Right ventricle myocardium superior (tissue), 1 donor: ENCODE results near the gene NT5E. TPM values are rescaled to one million over a fixed set of nuclear protein-coding genes. Genes with fewer than 3 reads are reported as not detected.
"Not testable (repeated sequence)": the region's sequence is repeated elsewhere in the genome, so short reads cannot be mapped to it uniquely, and the experiment has no call there.

ENCODE experiments used
- ATAC-seq: fragments of 200-7000 bp; cut with Tn5 transposase; one replicate; pipeline ENCODE4 v1.9.1; 2020; ENCODE audit warnings: mild to moderate bottlenecking; ENCODE audit not compliant: poor library complexity
- DNase-seq: peaks from one replicate; pipeline ENCODE4 v3.0.0-alpha.2; 2020
- intact Hi-C: fragments of 100-400 bp; cut with DNase I; formaldehyde crosslinking; loops from one replicate; pipeline ENCODE4 v1.11.2; 2022
- total RNA-seq: library from RNA; stranded (reverse); fragmentation: NEBNext Ultra II Directional; extraction: Animal tissue kit (Norgen Biotek cat#: 25700); gene quantifications from one replicate; pipeline ENCODE4 v1.2.1, GENCODE V29; 2021
- donor health status: DM: no; HTN: yes; CAD: no; lungs with severe emphysema.

Gene NT5E
- total RNA-seq, 1 donor from 2014 or later, result 4.2 TPM

- ATAC-seq (no peak), DNase-seq (no peak)
- intact Hi-C loops, result no loop called here
These were observed 26.6 kb downstream of the NT5E start for GRCh38 chr6:85476532-85476931.

GRCh38 chr6:85479208-85479607, 29.3 kb downstream of the NT5E start:
- intact Hi-C loops, result no loop called here
- ATAC-seq (no peak), DNase-seq (no peak)

- intact Hi-C loops, result loop anchor here (2.0 kb wide), 1 partner anchor 128 kb away; no protein-coding TSS in a partner anchor
- DNase-seq (no peak), ATAC-seq (peak; percentile 65)
These were observed 32.5 kb downstream of the NT5E start for GRCh38 chr6:85482206-85482904.

DNA sequence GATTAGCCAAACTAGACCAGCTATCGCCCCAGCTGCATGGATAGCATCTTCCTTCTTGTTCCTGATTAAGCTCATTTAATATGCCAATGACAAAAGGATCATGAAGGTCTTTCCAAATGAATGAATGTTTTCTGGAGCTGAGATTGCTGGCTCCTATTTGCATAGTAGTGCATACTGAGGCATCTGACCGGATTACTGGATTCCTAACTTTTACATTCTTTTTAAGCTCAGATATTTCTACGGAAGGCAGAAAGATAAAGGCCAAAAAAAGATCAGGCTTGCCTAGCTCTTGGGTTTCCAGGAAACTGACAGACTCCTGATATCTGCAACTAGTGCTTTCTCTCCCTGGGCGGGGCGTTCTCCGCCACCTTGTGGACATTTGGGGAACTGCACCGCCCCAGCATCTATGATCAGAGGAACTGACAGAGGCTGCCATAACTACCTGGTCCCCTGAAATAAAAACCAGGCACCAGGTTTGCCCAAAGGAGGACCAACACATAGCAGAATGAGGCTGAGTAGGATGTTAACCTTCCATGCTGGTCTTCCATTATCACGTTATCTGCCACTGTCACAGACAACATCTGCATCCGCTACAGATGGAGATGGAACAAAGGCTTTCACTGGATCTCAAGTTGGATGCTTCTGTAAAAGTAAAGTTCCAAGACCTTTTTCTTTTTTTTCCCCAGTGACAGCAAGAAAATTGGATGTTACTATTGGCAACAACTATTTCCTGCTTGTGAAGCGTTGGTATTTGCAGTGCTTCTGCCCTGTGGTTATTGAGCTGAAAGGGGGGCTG, 33.2 kb downstream of the NT5E start:
- ATAC-seq, result peak; percentile 96
- DNase-seq, result peak; percentile 88
- intact Hi-C loops, result loop anchor here (2.0 kb wide), 1 partner anchor 128 kb away; no protein-coding TSS in a partner anchor

GRCh38 chr6:85483846-85484245, 34.0 kb downstream of the NT5E start:
- DNase-seq, result no peak
- ATAC-seq, result no peak
- intact Hi-C loops, result loop anchor here (2.0 kb wide), 1 partner anchor 129 kb away; no protein-coding TSS in a partner anchor

- intact Hi-C loops, result no loop called here
- ATAC-seq, result no peak
- no peak for DNase-seq
These were observed 35.1 kb downstream of the NT5E start for GRCh38 chr6:85484948-85485347.

DNA sequence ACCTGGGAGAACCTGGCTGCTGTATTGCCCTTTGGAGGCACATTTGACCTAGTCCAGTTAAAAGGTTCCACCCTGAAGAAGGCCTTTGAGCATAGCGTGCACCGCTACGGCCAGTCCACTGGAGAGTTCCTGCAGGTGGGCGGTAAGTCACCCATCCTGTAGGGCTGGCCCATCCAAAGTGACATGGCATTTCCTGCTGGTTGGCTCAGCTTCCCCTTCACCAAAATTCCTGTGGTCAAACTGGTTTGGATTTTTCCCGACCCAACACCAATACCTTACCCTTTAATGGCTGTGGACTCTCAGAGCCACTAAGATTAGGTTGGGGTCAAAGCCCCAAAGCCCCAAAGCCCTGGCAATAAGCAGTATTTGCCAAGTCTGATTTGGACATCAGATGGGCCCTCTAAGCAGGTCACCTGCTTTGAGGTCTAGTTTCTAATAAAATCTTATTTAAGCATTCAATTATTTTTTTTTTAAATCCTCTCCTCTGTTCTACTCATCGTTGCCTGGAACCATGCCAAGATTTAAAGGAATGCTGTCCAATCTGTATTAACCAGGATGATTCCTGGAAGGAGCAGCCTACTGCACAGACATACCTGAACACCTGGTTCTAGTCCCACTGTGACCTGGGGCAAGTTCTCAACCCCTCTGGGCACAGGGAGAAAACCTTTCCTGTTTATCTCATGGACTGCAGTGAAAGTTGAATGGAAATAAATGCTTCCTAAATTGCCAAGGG, 40.8 kb downstream of the NT5E start:
- ATAC-seq (no peak), DNase-seq (no peak)
- intact Hi-C loops, result no loop called here

DNA sequence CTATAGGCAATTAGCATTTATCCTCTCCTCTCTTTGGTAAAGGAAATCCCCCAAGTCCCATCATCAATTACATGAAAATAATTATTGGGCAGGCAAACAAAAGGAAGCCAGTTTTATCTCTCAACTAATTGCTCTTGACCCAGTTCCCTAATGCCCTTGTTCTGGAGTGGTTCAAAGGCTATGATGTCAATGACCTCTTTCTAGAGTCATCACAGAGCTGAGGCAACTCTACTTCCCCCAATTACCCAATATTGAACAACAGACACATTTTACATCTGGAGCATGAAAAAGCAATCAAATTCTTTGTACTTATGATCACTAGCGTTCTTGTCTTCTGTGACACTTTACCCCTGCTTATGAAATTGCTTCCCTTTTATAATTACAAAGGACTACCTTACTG, 43.5 kb downstream of the NT5E start:
- no peak for DNase-seq
- no peak for ATAC-seq
- intact Hi-C loops, result no loop called here

DNA sequence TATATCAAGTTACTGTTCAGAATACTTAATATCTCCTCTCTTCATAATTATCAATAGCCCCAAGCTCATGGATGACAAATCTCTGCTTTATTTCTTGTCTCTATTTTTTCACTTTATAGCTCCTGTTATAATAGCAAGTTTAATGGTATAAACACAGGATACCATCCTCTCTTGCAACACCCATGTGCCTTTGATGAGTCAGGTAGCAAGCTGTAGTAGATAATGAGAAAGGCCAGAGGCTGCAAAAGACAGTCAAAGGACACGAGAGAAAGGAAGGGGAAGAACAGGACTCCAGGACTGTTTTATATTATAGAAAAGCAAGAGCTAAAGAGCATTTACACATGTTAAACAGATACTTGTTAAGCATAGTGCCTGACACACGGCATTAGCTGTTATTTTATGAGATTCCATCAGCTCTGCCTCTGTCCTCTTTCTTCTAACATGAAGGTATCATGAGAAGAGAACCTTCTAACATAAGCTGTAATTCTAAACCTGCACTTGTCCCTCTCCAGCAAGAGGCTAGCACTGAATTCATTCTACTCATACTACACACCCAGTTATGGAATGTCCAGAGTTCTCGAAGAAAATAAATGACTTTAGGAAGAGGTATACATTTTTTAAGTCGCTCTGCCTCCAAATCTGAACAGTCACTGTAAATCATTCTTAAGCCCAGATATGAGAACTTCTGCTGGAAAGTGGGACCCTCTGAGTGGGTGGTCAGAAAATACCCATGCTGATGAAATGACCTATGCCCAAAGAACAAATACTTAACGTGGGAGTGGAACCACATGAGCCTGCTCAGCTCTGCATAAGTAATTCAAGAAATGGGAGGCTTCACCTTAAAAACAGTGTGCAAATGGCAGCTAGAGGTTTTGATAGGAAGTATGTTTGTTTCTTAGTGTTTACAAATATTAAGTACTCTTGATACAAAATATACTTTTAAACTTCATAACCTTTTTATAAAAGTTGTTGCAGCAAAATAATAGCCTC, 45.0 kb downstream of the NT5E start:
- intact Hi-C loops, result no loop called here
- no peak for ATAC-seq
- no peak for DNase-seq

DNA sequence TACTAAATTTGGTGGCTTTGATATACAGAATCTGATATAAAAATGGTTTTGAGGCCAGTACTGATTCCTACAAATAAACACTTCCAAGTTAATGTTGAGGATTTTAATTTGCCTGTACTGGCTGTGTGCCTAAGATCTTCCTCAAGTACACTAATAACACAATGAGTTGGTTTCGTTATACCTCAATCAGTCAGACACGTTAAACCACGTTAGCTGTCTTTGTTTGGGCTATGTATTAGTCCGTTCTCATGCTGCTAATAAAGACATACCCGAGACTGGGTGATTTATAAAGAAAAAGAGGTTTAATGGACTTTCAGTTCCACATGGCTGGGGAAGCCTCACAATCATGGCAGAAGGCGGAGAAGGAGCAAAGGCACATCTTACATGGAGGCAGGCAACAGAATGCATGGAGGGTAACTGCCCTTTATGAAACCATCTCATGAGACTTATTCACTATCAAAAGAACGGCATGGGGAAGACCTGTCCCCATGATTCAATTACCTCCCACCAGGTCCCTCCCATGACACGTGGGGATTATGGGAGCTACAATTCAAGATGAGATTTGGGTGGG, 46.2 kb downstream of the NT5E start:
- intact Hi-C loops, result no loop called here
- ATAC-seq (no peak), DNase-seq (no peak)

DNA sequence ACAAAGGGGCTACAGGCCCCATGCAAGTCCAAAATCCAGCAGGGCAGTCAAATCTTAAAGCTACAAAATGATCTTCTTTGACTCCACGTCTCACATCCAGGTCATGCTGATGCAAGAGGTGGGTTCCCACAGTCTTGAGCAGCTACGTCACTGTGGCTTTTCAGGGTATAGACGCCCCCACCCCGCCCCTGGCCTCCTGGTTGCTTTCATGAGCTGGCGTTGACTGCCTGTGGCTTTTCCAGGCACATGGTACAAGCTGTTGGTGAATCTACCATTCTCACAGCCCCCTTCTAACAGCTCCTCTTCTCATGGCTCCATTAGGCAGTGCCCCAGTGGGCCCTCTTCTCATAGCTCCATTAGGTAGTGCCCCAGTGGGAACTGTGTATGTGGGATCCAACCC, 47.0 kb downstream of the NT5E start:
- intact Hi-C loops, result no loop called here
- ATAC-seq, result no peak

DNA sequence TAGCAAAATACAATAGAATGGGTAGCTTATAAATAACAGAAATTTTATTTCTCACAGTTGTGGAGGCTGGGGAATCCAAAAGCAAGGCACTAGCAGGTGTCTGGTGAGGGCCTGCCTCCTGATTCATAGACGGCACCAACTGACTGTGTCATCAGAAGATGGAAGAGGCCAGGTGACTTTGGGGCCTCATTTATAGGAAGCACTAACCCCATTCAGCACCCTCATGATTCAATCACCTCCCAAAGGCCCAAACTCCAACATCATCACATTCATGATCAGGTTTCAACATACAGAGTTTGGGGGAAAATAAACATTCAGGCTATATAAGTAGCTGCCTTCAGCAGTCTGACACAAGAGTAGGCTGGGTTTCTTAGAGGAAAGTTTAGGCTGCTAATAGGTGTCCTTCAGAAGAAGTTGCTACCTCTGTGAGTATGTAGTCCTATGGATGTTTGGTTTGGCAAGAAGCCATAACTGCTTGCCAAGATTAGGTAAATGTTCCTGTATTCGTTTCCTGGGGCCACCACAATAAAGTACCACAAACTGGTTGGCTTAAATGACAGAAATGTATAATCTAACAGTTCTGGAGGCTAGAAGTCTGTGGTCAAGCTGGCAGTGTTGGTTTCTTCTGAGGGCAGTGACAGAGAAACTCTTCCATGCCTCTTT, 48.8 kb downstream of the NT5E start:
- no peak for ATAC-seq
- intact Hi-C loops, result no loop called here

More for the DNA sequence above, 47.0 kb downstream of the NT5E start:
- DNase-seq, result no peak

DNA sequence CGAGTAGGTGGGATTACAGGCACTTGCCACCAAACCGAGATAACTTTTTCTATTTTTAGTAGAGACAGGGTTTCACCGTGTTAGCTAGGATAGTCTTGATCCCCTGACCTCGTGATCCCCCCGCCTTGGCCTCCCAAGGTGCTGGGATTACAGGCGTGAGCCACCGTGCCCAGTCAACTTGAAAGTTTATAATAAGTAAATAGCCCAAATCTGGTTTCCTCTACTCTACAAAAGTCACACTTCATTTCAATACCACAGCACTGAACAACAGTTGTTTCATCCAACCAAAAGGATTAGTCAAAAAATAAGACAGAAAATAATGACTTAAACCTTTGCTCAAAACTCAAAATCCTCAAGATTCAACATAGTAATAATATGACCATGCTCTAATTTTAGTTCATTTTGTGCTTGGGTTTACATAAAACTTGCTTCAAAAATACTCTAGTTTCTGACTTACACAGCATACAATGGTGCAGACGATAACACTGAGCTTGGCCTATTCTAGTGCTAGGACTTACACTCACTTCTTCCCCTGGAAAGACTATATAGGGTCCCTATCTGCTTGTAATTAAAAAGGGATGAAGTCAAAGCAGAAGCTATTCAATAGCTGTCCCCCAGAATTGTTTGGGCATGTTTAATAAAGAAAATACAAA, 56.7 kb downstream of the NT5E start:
- no peak for ATAC-seq

More for the DNA sequence above, 48.8 kb downstream of the NT5E start:
- no peak for DNase-seq

DNA sequence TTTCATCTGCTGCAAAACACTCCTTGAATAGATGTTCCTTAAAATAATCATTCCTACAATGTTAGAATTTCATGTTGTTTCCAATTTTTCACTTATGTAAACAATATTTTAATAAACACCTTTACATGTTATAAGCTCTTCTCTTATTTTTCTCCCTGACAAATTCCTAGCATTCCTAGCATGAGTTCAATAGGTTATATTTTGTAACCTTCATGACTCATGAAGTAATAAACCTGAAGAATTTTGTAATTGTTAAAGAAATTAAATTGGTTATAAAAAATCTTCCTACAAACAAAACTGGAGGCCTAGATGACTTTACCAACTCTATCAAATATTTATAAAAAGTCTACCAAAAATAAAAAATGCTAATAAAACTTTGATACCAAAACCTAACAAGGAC, 66.3 kb downstream of the NT5E start:
- ATAC-seq (no peak), DNase-seq (no peak)
- intact Hi-C loops, result no loop called here

More for the DNA sequence above, 56.7 kb downstream of the NT5E start:
- no peak for DNase-seq
- intact Hi-C loops, result no loop called here

- ATAC-seq, DNase-seq, intact Hi-C loops: not testable (repeated sequence)
These were observed 74.4 kb downstream of the NT5E start for GRCh38 chr6:85524281-85524680.

DNA sequence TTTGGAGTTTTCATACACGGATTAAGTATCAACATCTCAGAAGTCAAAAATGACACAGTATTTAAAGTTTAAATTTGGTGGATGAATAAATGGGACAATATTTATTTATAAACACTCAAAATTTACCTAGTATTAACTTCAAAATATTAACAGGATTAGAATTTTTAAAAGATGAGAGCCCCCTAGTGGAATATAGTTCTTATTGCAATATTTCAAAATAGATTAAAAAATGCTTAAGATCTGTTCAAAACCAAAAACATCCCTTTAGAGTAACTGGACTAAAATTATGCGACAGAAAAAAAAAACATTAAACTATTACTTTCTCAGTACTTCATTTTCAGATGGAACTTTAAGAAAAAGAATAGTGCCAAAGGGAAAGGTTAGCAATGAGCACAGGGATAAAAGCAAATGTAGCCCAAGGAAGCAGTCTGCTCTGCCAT, 87.2 kb downstream of the NT5E start:
- ATAC-seq, result no peak
- DNase-seq, result no peak
- intact Hi-C loops, result no loop called here

DNA sequence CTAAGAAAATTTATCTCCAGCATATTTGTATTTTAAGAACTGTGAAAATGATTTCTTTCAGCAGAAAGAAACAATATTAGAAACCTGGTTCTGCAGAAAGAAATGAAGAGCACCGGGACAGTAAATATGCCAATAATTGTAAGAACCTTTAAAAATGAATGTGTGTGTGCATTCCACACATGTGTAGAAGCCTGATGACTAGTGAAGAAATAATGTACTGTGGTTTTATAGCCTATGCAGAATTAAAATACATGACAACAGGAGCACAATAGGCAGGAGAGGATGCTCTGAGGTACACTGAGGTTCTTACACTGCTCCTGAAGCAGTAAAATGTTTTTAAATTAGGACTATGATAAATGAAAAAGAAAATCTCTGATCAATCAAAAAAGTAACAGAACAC, 94.9 kb downstream of the NT5E start:
- ATAC-seq (no peak), DNase-seq (no peak)
- intact Hi-C loops, result no loop called here
